GM12872 (cell line): ENCODE data around the gene LRBA.

ENCODE experiments used
- CTCF ChIP-seq: IDR thresholded peaks from 3 replicates; pipeline ENCODE4 v1.5.1; 2011; ENCODE audit warnings: low read depth, mild to moderate bottlenecking, low read length, moderate library complexity; ENCODE audit not compliant: insufficient read depth

Gene LRBA

GRCh38 chr4:150325872-150326271 is 689.2 kb downstream of the LRBA start:
- no peak for TF ChIP-seq CTCF

GRCh38 chr4:150323406-150324325 is 691.4 kb downstream of the LRBA start:
- no peak for TF ChIP-seq CTCF

GRCh38 chr4:150322646-150323045 is 692.4 kb downstream of the LRBA start:
- TF ChIP-seq CTCF: no peak

GRCh38 chr4:150321113-150321512 is 694.0 kb downstream of the LRBA start:
- TF ChIP-seq CTCF: no peak

DNA sequence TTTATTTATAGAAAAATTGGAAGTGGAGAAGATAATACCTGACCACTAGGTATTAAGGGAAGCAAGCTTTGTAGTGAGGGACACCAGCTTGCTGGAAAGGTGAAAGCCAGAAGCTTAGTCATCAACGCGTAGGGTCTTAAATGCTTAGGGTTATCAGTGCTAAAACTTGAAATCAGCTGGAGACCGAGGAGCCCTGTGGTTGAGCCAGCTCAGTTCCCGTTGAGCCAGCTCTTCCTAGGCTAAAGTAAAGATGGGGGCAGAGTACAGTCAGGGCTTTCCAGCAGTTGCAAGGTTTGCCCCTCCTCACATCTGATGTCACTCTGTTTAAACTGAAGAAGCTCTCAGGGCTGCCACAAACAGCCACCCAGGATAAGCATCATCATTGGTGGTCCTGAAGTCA is 696.1 kb downstream of the LRBA start:
- TF ChIP-seq CTCF: no peak

- TF ChIP-seq CTCF: no peak
Measured at GRCh38 chr4:150318527-150318926, 696.6 kb downstream of the LRBA start.

DNA sequence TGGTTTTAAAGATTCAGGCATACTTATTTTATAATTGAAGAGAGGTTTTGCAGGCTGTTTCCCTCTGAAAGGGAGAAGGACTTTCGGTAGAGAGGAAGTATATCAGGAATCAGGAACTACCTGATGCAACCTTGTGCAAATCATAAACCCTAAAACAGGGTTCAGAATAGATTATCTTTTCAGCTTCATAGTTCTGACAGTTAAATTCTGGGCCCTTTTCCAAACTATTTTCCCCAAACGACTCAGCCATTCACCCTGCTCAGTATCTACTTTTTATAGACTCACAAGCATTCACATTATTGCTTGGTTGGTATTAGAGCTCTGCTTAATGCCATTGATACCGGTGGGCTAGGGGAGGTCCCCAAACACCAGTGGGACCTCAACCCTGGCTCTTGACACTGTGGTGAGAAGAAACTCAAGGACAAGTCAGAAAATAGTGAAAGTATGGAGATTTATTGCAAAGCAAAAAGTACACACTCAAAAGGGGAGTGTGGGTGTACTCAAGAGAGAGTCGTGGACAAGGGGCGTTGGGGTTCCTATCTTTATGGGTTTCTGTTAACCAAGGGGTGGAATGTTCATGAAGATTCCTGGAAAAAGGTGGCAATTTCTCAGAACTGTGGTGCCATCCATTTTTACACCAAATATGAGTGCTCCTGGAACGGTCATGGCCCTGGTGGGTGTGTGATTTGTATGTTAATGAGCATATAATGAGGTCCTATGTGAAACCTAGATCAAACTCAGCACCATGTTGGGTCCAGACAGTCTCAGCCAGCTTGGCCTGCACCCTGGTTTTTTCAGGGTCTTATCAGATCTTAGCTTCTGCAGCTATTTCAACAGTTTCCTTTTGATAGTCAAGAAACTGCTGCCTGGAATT is 698.5 kb downstream of the LRBA start:
- TF ChIP-seq CTCF: no peak
